Right lobe of liver (tissue), 4 donors: Measurements from ENCODE around the gene DNAJC9.

Experiments
- CTCF ChIP-seq, 4 donors: fragments of 200-600 bp in 3 of 4; fragments of 450-650 bp in 1 of 4; IDR thresholded peaks; one replicate each; pipeline versions ENCODE4 v1.5.1 to v1.8.0; 2016 to 2022; ENCODE audit warnings: antibody characterized with exemption in 4 of 4, mild to moderate bottlenecking in 2 of 4
- POLR2A ChIP-seq: fragments of 450-650 bp; IDR thresholded peaks from one replicate; pipeline ENCODE4 v1.6.1; 2017; ENCODE audit warnings: antibody characterized with exemption, mild to moderate bottlenecking
- donor health status: DM: no; HTN: no; CAD: no.
- donor health status: DM: no; HTN: no; CAD: no.
- donor health status: DM: no; HTN: yes; CAD: no.

DNA sequence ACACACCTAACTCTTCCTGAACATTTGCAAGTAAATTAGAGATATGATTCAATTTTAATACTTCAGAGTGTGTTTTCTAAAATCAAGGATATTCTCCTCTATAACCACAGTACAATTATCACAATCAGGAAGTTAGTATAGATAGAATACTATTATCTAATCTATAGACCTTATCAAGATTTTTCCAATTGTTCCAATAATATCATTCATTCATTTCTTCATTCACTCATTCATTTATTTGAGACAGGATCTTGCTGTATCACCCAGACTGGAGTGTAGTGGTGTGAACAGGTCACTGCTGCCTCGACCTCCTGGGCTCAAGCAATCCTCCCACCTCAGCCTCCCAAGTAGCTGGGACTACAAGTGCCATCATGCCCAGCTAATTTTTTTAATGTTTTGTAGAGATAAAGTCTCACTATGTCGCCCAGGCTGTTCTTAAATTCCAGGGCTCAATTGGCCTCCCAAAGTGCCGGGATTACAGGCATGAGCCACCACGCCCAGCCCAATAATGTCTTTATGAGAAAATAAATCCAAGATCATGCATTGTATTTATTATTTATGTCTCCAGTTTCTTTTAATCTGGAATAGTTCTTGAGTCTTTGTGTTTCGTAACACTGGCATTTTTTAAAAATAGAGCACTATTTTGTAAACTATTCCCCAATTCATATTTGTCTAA is 16.0 kb upstream of the DNAJC9 start:
- TF ChIP-seq CTCF (IDR thresholded peaks at IDR 0.05) (no peak), POLR2A (no peak)
